Measurements from ENCODE around the gene CAMKK1. TPM values are rescaled to one million over a fixed set of nuclear protein-coding genes. Genes with fewer than 3 reads are reported as not detected.

The CAMKK1 gene
- total and polyA plus RNA-seq, 2 of the 4 experiments (the other 2 are of a cell fraction) = 4.1 to 8.2 TPM

DNA sequence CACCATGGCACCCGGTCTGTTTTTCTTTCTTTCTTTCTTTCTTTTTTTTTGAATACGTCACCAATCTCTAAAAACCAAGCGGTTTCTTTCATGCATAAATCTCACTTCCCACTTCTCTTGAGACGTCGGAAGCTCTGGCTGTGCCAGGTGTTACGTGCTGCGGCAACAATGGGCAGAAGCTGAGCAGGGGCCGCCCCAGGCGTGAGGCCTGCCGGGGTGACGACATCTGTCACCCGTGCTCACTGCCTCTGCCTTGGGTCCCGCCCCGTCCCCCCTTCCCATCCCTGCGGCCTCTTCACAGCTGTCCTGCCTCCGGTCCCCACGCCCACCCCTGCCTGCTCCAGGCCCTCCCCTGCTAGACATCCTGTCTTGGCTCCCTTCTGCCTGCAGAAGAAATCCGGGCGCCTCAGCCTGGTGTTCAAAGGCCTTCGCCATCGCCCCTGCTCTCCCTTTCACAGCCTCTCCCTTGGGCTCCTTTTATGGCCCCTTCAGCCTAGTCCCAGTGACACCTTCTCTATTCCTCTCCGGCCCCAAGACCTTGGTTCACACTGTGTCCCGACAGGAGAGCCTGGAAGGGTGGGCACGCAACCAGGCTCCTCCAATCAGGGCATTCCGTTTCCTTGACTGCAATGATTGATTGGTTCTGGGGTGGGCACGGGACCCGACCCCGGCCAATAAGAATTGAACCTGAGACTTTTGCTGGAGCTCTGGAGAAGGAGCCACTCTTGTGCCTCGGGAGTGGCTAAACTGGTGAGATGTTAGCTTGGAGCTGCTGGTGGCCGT lies 18.6 kb upstream of the CAMKK1 start:
- H3K27ac ChIP-seq (ENCODE audit: insufficient read depth, low read length) = no peak overlapping the region
- H3K23ac ChIP-seq (ENCODE audit: low read depth, low read length) = no peak overlapping the region
- ChIA-PET POLR2A (ENCODE audit: unreplicated experiment) (no interaction called here), CTCF (no interaction called here)
- no peak overlapping the region for H3K9ac ChIP-seq (ENCODE audit: low read depth, low read length)
- no peaks in the 10 kb centered on the region for H3K36me3 ChIP-seq (ENCODE audit: control insufficient read depth, insufficient read depth, low read length)
- no peak overlapping the region for H2BK5ac ChIP-seq (ENCODE audit: low read depth, low read length, poor library complexity, severe bottlenecking)
- no peak overlapping the region for H3K4ac ChIP-seq (ENCODE audit: low read depth, low read length)
- no peaks in the 10 kb centered on the region for H3K9me3 ChIP-seq (ENCODE audit: control insufficient read depth, insufficient read depth, low read length)
- H2AFZ ChIP-seq (replicated peaks; ENCODE audit: low read length, poor library complexity) = peak overlapping the region; percentile 56
- no peak overlapping the region for H2AK9ac ChIP-seq (replicated peaks; ENCODE audit: low read depth, low read length, poor library complexity)
- H3K56ac ChIP-seq (ENCODE audit: extremely low read depth, insufficient read depth, low read length) = no peak overlapping the region
- no peaks in the 10 kb centered on the region for H3K27me3 ChIP-seq (ENCODE audit: control insufficient read depth, insufficient read depth, low read length)
- no peak overlapping the region for H4K91ac ChIP-seq (ENCODE audit: insufficient read depth, low read depth, low read length)
- no TSS peak for BruUV-seq (replicated peaks)
- H3K9me1 ChIP-seq (ENCODE audit: insufficient read depth, low read length) = no peaks in the 10 kb centered on the region
- no peak overlapping the region for H3K18ac ChIP-seq (ENCODE audit: low read depth, low read length)
- H4K5ac ChIP-seq (ENCODE audit: low read depth, low read length) = no peak overlapping the region
- no peak overlapping the region for H2BK120ac ChIP-seq (ENCODE audit: low read depth, low read length)
- DNase-seq (no peak), ATAC-seq (ENCODE audit: low read depth) (no peak)
- H2BK20ac ChIP-seq (ENCODE audit: low read depth, low read length) = no peak overlapping the region
- no peak overlapping the region for H2BK15ac ChIP-seq (ENCODE audit: low read depth, low read length)
- no peak overlapping the region for H3K14ac ChIP-seq (replicated peaks; ENCODE audit: low read depth, low read length)
- no peak overlapping the region for H3K4me2 ChIP-seq (ENCODE audit: low read depth, low read length)
- intact Hi-C loops (cut with micrococcal nuclease) (loop anchor here (2.0 kb wide), 1 partner anchor 49 kb away; no protein-coding TSS in a partner anchor), in situ Hi-C loops (cut with MboI; ENCODE audit: low sequenced_read_pairs) (loop anchor here (5.0 kb wide), 1 partner anchor 96 kb away; no protein-coding TSS in a partner anchor), dilution Hi-C loops (cut with HindIII; ENCODE audit: low sequenced_read_pairs, unreplicated experiment) (no loop called here)
- 0 out of 2 replicates have a peak, but pooled peaks cover 4% of the 10 kb centered on the region for H4K20me1 ChIP-seq (ENCODE audit: insufficient read depth, low read length)
- H3K4me1 ChIP-seq (ENCODE audit: control insufficient read depth, insufficient read depth, low read length) = no peaks in the 10 kb centered on the region; the same call in 1 of the 2 replicates
- no peak overlapping the region for H2AK5ac ChIP-seq (ENCODE audit: low read depth, low read length)
- WGBS, 2 experiments (ENCODE audit: extremely low coverage in 2 of 2, insufficient read length in 1 of 2) = 45% methylated on average over 16 of the region's 30 CpGs; no CpG with 5 or more reads in 1 of the 2 experiments
- H3K4me3 ChIP-seq (ENCODE audit: insufficient read depth, low read depth, low read length) = no peak overlapping the region
- TF ChIP-seq, protein P1, sequence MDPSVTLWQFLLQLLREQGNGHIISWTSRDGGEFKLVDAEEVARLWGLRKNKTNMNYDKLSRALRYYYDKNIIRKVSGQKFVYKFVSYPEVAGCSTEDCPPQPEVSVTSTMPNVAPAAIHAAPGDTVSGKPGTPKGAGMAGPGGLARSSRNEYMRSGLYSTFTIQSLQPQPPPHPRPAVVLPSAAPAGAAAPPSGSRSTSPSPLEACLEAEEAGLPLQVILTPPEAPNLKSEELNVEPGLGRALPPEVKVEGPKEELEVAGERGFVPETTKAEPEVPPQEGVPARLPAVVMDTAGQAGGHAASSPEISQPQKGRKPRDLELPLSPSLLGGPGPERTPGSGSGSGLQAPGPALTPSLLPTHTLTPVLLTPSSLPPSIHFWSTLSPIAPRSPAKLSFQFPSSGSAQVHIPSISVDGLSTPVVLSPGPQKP (IDR thresholded peaks at IDR 0.05; ENCODE audit: borderline replicate concordance, low read depth, low read length) = no peak
- TF ChIP-seq POLR2A (IDR thresholded peaks at IDR 0.05; ENCODE audit: low read depth, low read length) (no peak), MAZ (IDR thresholded peaks at IDR 0.05; ENCODE audit: borderline replicate concordance, low read depth, low read length) (no peak), RCOR1 (IDR thresholded peaks at IDR 0.05; ENCODE audit: insufficient replicate concordance, low read length) (no peak)
- no peaks in the 10 kb centered on the region for H3K79me1 ChIP-seq (ENCODE audit: low read depth in 1 of 2, low read length in 2 of 2)
- no peak overlapping the region for H4K8ac ChIP-seq (ENCODE audit: low read depth in 2 of 2, low read length in 2 of 2)
